Upper lobe of left lung (tissue), 6 donors: ENCODE measurements around the gene CAT. TPM values are rescaled to one million over a fixed set of nuclear protein-coding genes. Genes with fewer than 3 reads are reported as not detected.

Source experiments
- ATAC-seq, 2 donors: fragments of 200-7000 bp; cut with Tn5 transposase; one replicate each; pipeline ENCODE4 v1.9.1; 2022; ENCODE audit warnings: mild to moderate bottlenecking in 2 of 2, moderate library complexity in 2 of 2; ENCODE audit not compliant: low FRiP score in 2 of 2
- DNase-seq, 2 donors: peaks; one replicate each; pipeline ENCODE4 v3.0.0-alpha.2; 2019 to 2020
- H3K27ac ChIP-seq, 4 donors: fragments of 200-600 bp; sonication (generic); one replicate each; pipeline ENCODE4 v1.5.1; 2016 to 2019
- H3K27me3 ChIP-seq, 4 donors: fragments of 200-600 bp; sonication (generic); one replicate each; pipeline ENCODE4 v1.5.1; 2017 to 2019
- H3K36me3 ChIP-seq, 4 donors: fragments of 200-600 bp; sonication (generic); one replicate each; pipeline ENCODE4 v1.5.1; 2016 to 2019
- H3K4me1 ChIP-seq, 4 donors: fragments of 200-600 bp; sonication (generic); one replicate each; pipeline ENCODE4 v1.5.1; 2018 to 2019
- H3K4me3 ChIP-seq, 4 donors: fragments of 200-600 bp; sonication (generic); one replicate each; pipeline ENCODE4 v1.5.1; 2017 to 2019; ENCODE audit warnings: mild to moderate bottlenecking in 2 of 4, moderate library complexity in 1 of 4
- H3K9me3 ChIP-seq, 4 donors: fragments of 200-600 bp; sonication (generic); one replicate each; pipeline ENCODE4 v1.5.1; 2018 to 2019
- EP300 ChIP-seq, 4 donors: sonication (generic); formaldehyde crosslinking; IDR thresholded peaks; one replicate each; pipeline ENCODE4 v1.5.1; 2017; ENCODE audit warnings: antibody characterized with exemption in 4 of 4, control low read depth in 2 of 4
- POLR2A ChIP-seq, 4 donors: fragments of 450-650 bp; IDR thresholded peaks; one replicate each; pipeline ENCODE4 v1.5.1; 2016 to 2017; ENCODE audit warnings: antibody characterized with exemption in 4 of 4, mild to moderate bottlenecking in 2 of 4
- POLR2AphosphoS5 ChIP-seq, 2 donors: sonication (generic); formaldehyde crosslinking; IDR thresholded peaks; one replicate each; pipeline ENCODE4 v1.5.1; 2017; ENCODE audit warnings: antibody characterized with exemption in 2 of 2
- whole genome bisulfite sequencing, 2 donors: methylation state at CpG; one replicate each; pipeline ENCODE4 v1.1.5; 2017 to 2018; 5-methylcytosine and 5-hydroxymethylcytosine counted together
- total RNA-seq, 6 donors: library from RNA; depleted of rRNA in 4 of 6; stranded (reverse); fragments of >200 nt in 4 of 6; gene quantifications; one replicate each; pipeline versions ENCODE4 v1.1.0 to v1.2.1, GENCODE V29; 2016 to 2021
- TF ChIP-seq, protein P1 (sequence below), 6 experiments: fragments of 450-650 bp in 4 of 6; fragments of 200-600 bp in 2 of 6; sonication (generic) in 2 of 6; IDR thresholded peaks; one replicate each; pipeline ENCODE4 v1.5.1; 2016 to 2019; ENCODE audit warnings: antibody characterized with exemption in 6 of 6
- donor health status: DM: no; HTN: no; CAD: no; lungs with moderate emphysema.
- donor health status: DM: no; HTN: yes; CAD: no; lungs with severe emphysema.

CAT gene
- total RNA-seq, 6 donors from 2014 or later = 133 to 380 (median 185) TPM

GRCh38 chr11:34499719-34500500 is 61.2 kb downstream of the CAT start:
- Histone ChIP-seq H3K27me3 (no peaks in the 10 kb centered on the region), H3K9me3 (no peaks in the 10 kb centered on the region), H3K36me3 (no peaks in the 10 kb centered on the region), H3K4me1 (peaks cover 15 to 64% (median 23%) of the 10 kb centered on the region in 4 donors), H3K4me3 (no peak overlapping the region), H3K27ac (peak overlapping the region in 2 of 4 donors; percentile 46 to 84)
- DNase-seq = no peak
- ATAC-seq = no peak
- WGBS, 2 donors = 49 to 63% methylated on average over 3 of the region's 3 CpGs
- TF ChIP-seq EP300 (IDR thresholded peaks at IDR 0.05) = no peak
- TF ChIP-seq POLR2AphosphoS5 (IDR thresholded peaks at IDR 0.05) = no peak
- no peak for TF ChIP-seq POLR2A (IDR thresholded peaks at IDR 0.05)

DNA sequence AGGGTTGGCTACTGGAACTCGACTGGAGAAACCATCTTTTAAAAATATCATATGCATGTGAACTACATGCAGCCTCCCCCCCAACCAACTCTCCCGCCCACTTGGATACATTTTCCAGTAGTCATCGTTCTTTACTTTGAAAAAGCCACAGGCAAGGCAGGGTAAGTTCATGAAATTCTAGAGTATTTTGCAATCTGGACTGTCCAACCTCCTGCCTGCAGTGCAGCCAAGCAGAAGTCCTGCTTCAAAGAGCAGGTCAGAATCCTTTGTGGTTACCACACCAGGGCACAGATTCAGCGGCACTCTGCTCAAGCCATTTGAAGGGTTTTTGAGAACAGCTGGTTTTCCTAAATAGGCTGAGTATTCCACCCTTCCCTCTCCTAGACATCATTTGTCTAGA is 62.8 kb downstream of the CAT start:
- WGBS, 2 donors = 28 to 37% methylated on average over 4 of the region's 4 CpGs
- Histone ChIP-seq H3K36me3 (no peaks in the 10 kb centered on the region), H3K4me1 (peaks cover 15 to 77% (median 28%) of the 10 kb centered on the region in 4 donors), H3K27ac (peak overlapping the region in 3 of 4 donors; percentile 66 to 84 (median 74)), H3K4me3 (no peak overlapping the region), H3K9me3 (no peaks in the 10 kb centered on the region), H3K27me3 (no peaks in the 10 kb centered on the region)
- ATAC-seq (peak; percentile 83 to 85), DNase-seq (peak in 1 of 2 donors; percentile 76)
- TF ChIP-seq POLR2AphosphoS5 (IDR thresholded peaks at IDR 0.05) = peak in 1 of 2 donors; percentile 60
- TF ChIP-seq POLR2A (IDR thresholded peaks at IDR 0.05) = no peak
- TF ChIP-seq EP300 (IDR thresholded peaks at IDR 0.05) = peak in 1 of 4 donors; percentile 16
- TF ChIP-seq, protein P1, sequence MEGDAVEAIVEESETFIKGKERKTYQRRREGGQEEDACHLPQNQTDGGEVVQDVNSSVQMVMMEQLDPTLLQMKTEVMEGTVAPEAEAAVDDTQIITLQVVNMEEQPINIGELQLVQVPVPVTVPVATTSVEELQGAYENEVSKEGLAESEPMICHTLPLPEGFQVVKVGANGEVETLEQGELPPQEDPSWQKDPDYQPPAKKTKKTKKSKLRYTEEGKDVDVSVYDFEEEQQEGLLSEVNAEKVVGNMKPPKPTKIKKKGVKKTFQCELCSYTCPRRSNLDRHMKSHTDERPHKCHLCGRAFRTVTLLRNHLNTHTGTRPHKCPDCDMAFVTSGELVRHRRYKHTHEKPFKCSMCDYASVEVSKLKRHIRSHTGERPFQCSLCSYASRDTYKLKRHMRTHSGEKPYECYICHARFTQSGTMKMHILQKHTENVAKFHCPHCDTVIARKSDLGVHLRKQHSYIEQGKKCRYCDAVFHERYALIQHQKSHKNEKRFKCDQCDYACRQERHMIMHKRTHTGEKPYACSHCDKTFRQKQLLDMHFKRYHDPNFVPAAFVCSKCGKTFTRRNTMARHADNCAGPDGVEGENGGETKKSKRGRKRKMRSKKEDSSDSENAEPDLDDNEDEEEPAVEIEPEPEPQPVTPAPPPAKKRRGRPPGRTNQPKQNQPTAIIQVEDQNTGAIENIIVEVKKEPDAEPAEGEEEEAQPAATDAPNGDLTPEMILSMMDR (IDR thresholded peaks at IDR 0.05) = no peak

DNA sequence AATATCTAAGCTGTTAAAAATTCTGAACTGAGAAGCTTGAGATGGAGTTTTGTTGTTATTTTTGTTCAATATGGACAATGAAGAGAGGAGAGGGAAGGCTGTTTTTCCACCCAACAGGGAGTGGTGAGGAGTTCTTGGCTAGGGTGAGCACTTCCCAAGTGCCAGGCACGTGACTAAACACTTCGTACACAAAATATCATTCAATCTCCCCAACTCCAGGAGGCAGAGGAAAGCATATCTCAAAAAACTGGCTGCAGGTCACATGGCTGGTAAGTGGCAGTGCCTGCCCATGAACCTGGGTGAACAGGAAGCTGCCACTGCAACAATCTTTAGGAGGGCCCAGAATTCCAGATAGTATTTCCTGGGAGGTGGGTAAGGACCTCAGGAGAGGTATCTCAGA is 63.2 kb downstream of the CAT start:
- Histone ChIP-seq H3K4me1 (peaks cover 17 to 79% (median 30%) of the 10 kb centered on the region in 4 donors), H3K27me3 (no peaks in the 10 kb centered on the region), H3K9me3 (no peaks in the 10 kb centered on the region), H3K36me3 (no peaks in the 10 kb centered on the region), H3K27ac (peak overlapping the region; percentile 53 to 84 (median 70)), H3K4me3 (no peak overlapping the region)
- WGBS, 2 donors = 3 to 19% methylated on average over 2 of the region's 2 CpGs
- DNase-seq = peak in 1 of 2 donors; percentile 75
- TF ChIP-seq, protein P1 (IDR thresholded peaks at IDR 0.05) = no peak
- peak; percentile 49 to 56 for ATAC-seq

DNA sequence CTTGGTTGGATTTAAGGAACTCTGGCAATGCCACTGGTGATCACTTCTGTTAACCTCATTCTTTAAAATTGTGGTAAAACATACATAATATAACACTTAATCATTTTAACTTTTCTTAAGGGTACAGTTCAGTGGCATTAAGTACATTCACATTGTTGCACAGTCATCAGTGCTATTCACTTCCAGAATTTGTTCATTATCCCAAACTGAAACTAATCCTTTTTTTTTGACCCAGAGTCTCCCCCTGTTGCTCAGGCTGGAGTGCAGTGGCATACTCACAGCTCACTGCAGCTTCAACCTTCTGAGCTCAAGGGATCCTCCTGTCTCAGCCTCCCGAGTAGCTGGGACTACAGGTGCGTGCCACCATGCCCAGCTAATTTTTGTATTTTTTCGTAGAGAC is 64.2 kb downstream of the CAT start:
- H3K4me3 ChIP-seq = no peak overlapping the region
- WGBS, 2 donors = 90 to 96% methylated on average over 3 of the region's 3 CpGs
- no peaks in the 10 kb centered on the region for H3K9me3 ChIP-seq
- DNase-seq (no peak), ATAC-seq (no peak)
- peak overlapping the region in 2 of 4 donors; percentile 74 to 84 for H3K27ac ChIP-seq
- no peak for TF ChIP-seq EP300 (IDR thresholded peaks at IDR 0.05)
- no peak for TF ChIP-seq POLR2AphosphoS5 (IDR thresholded peaks at IDR 0.05)
- no peak for TF ChIP-seq POLR2A (IDR thresholded peaks at IDR 0.05)
- TF ChIP-seq, protein P1 (IDR thresholded peaks at IDR 0.05) = no peak
- H3K27me3 ChIP-seq = no peaks in the 10 kb centered on the region
- H3K36me3 ChIP-seq = no peaks in the 10 kb centered on the region
- peaks cover 22 to 81% (median 38%) of the 10 kb centered on the region in 4 donors for H3K4me1 ChIP-seq

- Histone ChIP-seq H3K4me1 (peaks cover 22 to 85% (median 47%) of the 10 kb centered on the region in 4 donors), H3K36me3 (no peaks in the 10 kb centered on the region), H3K9me3 (no peaks in the 10 kb centered on the region), H3K4me3 (no peak overlapping the region), H3K27me3 (no peaks in the 10 kb centered on the region), H3K27ac (peak overlapping the region in 1 of 4 donors; percentile 18)
- ATAC-seq (no peak), DNase-seq (no peak)
- WGBS, 2 donors = 69 to 76% methylated on average over 5 of the region's 5 CpGs
- TF ChIP-seq EP300 (IDR thresholded peaks at IDR 0.05) = no peak
- no peak for TF ChIP-seq POLR2A (IDR thresholded peaks at IDR 0.05)
- no peak for TF ChIP-seq POLR2AphosphoS5 (IDR thresholded peaks at IDR 0.05)
- TF ChIP-seq, protein P1 (IDR thresholded peaks at IDR 0.05) = no peak
These were observed 67.1 kb downstream of the CAT start for GRCh38 chr11:34505874-34506273.
